COLO668 (cell line): Measurements from ENCODE around the gene PODXL2.
"Not testable (repeated sequence)": the region's sequence is repeated elsewhere in the genome, so short reads cannot be mapped to it uniquely, and the experiment has no call there.

Source experiments
- DNase-seq: peaks from one replicate; lab custom pipeline; 2025; ENCODE audit not compliant: unreplicated experiment; lab: John Stamatoyannopoulos, UW

Gene PODXL2

DNA sequence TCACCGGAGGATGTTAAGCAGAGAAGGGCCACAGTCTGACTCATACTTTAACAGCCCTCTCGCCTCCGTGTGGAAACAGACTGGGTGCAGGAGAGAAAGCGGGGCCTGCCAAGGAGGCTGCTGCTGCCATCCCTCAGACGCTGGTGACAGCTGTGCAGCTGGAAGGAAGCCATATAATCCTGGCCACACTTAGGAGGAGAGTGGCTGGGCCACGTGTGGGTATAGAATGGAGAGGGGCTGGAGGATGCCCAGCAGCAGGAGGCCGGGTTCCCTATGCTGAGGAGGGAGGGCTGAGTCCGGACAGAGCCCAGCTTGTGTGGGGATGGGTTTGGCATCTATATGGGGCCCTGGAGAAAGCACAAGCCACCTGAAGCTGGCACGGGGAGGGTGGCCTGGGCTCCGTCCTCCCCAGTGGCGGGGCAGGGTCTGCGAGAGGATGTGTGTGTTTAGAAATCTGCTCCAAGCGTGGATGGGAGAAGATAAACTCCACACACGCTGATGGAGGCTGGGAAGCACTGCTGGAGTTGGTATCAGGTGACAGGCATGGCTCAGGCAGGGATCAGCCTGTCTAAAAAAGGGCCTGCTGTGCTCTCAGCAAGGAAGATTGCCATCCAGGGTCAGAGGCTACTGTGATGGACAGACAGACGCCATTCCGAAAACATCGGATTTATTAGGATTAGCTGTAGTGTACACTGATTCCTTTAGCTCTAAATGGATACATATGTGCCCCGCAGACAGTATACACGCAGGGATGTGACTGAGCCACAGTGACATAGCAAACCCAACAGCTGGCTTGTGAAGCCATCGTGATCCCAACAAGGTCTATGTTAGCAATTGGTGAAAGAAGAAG lies 59.7 kb downstream of the PODXL2 start:
- no peak for DNase-seq

DNA sequence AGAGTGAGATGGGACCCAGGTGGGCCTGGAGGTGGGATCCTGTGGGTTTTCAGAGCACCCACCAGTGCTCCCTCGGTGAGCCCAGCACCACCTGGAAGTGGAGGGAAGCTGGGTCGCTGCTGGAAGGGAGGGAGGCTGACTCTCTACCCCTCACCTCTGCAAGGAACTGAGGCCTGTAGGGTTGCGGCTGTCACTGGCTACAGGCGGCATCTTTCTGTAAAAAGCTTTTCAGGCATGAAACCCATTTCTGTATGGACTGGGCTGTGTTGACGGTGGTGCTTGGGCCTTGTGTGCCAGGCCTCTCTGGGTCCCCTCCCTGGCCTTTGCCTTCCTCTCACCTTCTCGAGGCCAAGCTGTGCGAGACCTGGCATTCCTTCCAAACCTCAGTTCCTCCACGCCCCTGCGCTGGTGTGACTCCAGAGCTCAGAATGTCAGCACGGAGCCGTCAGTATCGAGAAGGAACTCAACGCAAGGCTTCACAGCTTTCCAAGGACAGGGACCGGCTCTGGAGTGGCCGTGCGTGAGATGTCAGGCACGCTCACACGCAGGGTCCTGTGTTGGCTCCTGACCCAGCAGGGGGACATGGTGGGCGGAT lies 60.4 kb downstream of the PODXL2 start:
- DNase-seq: no peak

DNA sequence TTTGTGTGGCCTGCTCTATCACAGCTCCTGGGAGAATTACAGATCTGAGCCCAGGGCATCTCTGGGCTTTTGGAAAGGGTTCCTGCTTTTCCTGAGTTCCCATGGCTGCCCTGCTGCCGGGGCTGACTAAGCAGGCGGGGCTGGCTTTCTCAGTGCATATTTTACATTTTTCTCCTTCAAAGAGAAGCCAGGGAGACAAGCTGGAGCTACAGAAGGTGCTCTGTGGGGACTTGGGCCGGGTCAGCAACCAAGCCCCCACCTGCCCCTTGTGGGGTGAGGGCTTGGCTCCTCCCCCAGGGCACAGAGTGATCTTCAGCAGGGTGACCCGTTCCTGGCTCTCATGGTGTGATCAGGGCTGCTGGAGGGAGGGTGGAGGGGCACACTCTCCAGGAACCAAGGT lies 61.1 kb downstream of the PODXL2 start:
- no peak for DNase-seq

DNA sequence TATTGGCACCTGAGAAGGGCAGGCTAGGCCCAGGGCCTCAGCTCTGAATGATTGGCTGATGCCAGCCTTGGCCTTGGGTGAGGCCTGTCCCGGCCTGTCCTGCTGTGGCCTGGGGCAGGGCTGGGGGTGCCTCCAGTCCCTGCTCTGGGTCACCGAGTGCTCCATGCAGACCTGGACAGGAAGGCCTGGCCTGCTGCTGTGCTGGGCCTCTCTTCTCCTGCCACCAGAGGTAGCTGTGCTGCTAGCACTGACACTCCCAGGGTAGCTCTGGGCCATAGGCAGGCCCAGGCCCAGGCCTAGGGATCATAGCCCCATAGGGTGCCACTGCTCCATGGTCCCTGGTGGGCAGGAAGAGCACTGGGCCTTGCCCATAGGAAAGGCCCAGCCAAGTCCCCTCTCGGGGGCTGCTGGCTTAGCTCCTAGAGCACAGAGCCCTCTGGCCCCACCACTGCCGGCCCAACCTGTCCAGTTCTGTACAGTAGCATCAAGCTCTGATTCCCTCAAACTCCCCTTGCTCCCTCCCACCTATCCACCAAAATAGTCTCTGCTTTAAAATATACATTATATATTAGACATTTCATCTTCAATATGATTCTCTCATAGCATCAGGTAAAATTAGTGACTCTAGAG lies 62.0 kb downstream of the PODXL2 start:
- peak; percentile 13 for DNase-seq

DNA sequence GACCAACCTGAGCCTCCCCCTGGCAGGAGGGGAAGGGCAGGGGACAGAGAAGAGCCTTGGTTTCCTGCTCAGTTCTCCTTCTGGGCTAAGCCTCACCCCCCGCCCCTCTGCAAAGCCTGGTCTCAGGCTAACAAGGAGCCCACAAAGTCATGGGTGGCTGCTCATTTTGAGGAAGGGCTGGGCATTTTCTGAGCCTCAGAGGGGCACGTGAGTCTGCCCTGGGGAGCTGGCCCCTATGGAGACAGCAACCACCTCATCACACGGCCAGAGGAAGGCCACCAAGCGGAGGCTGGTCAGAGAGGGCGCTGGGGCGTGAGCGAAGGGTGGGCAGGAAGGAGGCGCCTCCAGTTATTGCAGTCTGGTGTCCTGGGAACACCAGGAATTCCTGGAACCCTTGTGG lies 62.5 kb downstream of the PODXL2 start:
- no peak for DNase-seq

DNA sequence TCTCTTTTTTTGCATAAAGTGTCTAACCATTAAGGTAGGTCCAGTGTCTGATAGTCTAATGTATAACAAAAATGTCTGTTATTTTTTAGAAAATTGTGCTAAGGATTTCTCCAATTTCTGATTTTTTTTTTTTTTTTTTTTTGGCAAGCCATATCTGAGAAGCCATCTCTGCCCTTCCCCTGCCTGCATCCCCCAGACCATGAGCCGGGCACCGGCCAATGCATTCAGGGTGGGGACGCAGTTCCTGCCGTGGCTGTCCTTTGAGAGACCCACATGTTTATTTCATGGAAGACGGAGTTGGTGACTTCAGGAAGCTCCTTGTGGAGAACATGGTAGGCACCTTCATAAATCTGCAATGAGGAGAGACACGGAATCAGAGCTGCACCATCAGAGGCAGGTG lies 63.0 kb downstream of the PODXL2 start:
- no peak for DNase-seq

DNA sequence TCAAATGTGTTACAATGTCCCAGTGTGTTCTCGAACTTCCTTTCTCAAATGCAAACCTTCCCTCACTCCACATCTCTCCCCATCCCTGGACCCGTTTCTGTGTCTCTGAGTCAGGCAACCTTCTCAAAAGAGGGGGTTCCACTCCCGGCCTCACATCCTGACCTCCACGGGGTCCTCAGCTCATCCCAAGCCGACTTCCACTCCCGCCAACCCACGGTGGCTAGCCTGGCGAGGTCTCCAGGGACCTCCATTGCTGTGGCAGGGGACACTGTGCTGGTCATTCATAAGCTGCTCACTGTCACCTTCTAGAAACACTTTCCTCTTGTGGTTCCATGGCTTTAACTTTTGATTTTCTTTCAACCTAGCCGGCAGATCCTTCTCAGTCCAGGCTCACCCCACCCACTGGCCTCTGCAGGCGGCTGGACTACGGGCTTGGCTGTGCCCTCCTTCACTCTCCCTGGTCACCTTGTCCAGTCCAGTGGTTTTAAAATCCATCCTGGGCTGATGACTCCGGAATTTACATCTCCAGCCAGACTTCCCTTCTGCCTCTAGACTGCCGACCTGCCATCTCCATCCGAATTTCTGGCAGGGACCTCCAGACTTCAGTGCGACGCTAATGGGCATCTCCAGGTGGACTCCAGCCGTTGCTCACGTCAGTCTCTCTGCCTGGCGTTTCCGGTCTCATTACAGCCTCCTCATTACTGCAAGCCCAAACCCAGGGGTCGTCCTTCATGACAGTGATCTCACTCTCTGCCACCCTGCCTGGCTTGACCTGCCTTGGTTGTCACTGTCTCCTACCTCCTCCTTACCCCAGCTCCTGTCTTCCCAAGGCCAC lies 63.7 kb downstream of the PODXL2 start:
- DNase-seq: no peak

DNA sequence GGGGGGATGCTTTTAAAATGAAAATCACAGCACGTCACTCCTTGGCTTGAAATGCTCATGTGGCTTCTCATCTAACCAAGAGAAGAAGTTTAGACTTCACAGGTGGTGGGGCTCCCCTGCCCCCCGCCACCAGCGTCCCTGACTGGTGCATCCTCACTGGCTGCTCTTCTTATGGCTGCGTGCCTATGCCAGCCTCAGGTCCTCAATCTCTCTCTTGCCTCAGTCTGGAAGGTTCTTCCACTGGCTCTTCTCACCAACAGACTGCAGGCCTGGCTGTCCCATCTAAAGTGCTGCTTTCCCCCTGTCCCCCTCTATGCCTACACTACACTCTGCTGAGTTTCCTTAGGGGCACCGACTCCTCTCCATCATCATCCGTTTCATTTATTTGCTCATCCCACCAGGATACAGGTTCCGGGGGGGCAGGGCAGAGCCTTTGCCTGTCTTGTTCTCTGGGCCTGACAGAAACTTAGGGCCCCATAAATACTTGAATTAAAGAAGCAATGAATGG lies 64.4 kb downstream of the PODXL2 start:
- DNase-seq: no peak

DNA sequence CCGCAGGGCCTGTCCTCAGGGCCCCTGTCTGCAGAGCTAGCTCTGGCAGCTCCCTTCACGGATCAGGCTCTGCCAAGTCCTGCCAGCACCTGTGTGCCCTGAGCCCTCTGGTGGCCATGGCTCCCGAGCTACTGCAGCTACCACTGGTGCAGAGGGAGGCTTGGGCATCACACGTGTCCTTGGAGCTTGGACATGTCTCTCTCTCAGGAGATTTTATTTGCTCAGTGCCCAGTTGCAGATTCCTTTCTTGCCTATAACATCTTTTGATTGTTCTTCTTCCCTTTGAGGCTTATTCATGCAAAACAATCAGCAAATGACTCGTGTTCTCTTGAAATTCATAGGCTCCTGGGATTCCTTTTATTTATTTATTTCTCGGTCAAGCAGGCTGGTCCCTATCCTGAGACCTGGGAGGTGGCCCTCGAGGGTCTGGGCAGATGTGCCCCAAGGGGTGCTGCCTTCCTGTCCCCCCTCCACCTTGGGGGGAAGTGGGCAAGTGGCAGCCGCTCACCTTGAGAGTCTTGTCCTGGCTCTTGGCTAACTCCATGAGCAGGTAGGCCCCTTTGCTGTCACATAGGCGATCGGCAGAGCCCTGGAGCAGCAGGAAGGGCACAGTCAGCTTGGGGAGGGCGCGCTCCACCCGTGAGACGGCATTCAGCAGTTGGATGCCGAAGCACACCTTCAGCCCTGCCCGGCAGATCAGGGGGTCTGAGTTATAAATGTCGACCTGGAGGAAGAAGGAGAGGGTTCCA lies 65.7 kb downstream of the PODXL2 start:
- peak; percentile 45 for DNase-seq

DNA sequence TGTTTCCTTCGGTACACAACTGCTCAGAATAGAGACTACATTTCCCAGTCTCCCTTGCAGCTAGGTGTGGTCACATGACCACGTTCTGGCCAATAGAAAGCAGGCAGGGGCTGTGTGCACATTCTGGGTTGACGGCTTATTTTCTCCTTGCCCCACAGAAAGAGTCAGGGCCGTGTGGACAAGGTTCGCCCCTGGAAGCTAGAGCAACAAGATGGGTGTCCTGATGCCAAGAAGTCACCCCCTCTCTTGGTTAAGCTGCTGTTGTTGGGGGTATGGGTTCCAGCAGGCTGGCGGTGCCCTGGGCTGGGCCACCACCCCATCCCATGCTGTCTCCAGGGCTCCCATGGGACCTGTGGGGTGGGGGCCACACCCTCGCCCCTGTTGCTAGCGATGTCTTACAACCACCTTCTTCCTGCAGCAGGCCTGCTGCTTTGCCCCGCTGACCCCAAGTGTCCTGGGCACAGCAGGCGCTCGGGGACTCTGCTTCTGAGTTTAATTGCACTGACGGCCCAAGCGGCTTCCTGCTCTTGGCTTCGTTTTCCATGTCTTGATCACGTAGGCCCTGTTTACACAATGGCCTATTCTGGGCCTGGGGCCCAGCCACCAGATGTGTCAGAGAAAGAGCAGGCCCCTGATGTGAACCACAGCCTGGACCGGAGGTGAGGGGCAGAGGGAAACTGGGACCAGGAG lies 68.7 kb downstream of the PODXL2 start:
- DNase-seq: peak; percentile 4

DNA sequence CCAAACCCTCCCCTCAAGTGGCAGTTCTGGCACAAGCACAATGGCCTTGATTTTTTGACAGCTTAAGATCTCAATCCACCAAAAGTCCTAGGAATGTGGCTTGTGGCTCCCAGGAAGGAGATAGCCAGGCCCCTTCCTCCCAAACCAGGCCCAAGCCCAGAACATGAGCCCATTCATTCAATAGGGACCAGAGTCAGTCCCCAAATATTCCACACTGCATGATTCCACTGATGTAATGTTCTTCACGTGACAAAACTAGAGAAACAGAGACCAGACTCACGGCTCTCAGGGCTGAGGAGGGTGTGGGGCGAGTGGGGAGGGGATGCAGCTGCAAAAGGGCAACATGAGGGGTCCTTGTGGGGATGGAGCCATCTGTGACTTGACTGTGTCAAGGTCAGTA lies 69.3 kb downstream of the PODXL2 start:
- DNase-seq: no peak

DNA sequence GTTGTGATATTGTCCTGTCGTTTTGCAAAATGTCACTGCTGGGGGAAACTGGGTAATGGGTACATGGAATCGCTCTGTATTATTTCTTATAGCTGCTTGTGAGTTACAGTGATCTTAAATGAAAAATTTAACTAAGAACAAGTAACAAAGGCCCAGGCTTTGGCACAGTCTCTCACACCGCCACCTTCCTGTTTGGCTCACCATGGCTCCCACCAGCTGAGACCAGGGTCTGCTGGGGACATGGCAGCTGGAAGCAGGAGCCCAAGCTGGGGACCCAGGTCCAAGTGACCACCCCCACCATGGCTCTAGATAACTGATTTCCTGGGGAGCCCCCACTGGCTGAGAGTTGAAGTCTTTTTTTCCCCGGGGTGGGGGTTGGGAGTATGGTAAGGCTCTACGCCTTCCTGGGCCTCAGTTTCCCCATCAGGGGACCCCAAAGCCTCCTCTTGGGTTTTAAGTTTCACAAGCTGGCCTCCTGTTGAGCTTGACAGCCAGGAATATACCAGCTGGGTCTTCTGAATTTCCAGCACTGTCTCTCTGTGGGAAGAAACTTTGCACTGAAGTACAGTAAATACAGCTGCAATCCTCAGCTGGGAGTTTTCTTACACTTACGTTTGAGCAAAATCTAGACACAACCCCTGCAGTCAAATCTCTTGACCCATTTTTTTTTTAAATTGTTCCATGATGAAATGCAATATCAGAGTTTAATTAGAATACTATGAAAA lies 69.9 kb downstream of the PODXL2 start:
- no peak for DNase-seq

DNA sequence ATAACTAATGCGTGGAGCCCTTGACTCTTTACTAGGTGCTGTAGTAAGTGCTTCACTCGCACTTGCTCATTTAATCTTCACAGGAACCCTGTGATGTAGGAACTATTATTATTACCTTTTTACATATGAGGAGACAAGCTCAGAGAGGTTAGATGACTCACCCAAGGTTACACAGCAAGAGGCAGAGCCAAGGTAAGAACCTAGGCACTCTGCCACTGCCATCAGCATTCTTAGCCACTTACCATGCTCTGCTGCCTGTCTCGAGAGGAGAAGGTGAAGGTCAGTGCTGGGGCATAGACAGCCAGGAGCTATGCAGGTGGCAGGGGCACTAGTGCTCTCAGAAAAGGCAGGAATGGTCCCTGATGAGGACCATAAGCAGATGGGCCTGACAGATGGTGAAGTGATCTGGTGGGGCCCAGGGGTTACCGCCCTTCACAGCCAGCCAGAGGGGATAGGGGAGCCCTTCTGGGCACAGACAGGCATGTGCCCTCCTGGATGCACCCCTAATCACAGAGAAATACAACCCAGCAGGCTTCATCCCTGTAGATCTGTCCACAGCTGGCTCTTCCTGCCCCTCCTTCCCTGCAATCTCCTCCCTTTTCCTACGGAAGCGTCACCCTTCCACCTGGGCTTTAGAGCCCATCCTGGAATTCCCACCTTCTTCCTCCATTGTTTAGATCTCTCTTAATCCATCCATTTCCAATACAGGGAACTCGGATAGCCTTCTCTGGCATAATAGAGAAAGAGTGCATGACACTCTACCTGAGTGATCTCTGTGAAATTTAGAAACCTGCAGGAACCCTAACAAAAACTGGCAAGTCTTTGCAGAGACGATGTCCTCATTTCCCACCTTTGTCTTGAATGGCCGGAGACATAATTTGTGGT lies 70.7 kb downstream of the PODXL2 start:
- DNase-seq: no peak

DNA sequence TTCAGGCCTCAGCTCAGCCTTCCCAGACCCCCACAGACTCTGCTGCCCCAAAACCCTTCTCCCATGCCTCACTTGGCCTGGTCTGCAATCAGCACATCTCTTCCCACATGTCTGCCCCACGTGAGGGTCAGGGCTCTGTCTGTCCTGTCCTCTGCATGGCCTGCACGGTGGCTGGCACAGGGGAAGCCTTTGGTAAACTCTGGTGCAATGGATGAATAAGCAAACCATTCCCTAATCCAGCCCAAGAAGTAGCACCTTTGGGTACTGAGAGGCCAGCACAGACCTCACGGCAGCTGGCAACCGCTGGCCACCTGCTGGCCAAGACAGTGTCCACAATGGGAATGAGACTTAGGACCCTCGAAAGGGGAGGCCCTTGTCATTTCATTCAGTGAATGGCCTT lies 71.4 kb downstream of the PODXL2 start:
- DNase-seq: no peak

DNA sequence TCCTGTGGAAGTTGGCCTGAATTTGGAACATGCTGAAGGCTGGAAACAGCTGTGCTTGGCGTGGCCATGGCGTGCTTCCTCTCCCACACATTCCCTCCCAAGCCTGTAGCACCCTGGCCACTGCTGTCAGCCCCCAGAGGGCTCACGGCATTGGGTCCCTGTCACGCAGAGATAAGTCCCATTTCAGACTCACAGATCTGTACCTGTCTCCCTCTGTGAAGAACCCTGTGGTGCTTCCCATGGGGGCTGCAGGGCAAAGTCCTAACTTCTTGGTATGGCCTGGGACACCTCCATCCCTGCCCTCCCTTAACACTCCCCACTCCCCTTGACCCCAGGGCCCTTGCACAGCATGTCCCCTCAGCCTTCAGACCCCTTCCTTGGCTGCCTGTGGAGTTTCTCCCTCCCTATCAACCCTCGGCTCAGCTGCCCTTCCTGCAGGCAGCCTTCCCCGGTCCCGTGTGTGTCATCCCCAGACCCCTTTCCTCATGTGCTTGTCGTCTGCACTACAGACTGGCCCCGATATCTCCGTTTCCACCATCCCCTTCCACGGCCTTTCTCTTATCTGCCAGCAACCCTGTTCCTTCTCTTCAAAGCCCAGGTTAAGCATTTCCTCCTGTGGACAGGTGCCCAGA lies 72.4 kb downstream of the PODXL2 start:
- no peak for DNase-seq

DNA sequence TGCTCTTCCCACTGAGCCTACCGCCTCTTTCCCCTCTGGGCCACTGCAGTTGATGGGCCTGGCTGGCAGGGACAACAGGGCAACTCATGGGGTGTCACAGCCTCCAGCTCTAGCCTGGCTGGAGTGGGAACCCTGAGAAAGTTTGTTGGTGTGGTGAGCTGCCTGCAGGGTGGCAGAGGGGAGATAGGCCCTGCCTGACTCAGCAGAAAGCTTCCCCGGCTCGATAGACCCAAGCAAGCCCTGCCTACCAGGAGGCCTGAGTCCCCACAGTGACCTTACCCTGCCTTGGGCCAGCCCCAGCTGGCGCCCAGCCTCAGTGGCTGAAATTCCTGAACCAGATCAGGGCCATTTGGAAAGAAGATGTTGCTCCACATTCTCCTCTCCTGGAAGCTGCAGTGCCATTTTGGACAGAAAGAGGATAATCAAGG lies 73.2 kb downstream of the PODXL2 start:
- no peak for DNase-seq

DNA sequence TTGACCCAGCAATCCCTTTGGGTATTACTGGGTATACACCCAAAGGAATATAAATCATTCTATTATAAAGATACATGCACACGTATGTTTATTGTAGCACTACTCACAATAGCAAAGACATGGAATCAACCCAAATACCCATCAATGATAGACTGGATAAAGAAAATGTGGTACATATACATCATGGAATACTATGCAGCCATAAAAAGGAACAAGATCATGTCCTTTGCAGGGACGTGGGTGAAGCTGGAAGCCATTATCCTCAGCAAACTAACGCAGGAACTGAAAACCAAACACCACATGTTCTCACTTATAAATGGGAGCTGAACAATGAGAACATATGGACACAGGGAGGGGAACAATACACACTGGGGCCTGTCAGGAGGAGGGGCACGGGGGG lies 75.9 kb downstream of the PODXL2 start:
- DNase-seq: not testable (repeated sequence)

DNA sequence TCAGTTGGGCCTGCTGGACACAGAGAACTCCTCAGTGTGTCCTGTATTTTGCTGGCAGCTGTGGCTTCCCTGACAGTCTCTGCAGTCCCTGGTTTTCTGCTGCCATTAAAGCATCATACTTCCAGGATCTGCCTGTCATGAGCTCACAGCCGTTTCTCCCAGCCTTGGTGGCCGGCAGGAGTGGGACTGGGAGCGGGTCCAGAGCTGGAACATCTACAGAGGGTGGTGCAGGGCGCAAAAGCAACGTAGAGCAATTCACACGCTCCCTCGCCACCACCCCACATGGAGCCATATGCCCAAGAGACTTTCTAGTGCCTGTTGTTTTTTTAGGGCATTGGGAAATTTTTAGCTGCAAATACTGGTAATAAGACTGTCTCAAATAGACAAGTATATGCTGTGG lies 77.3 kb downstream of the PODXL2 start:
- no peak for DNase-seq
